HepG2 (cell line): ENCODE data around the gene STK32A. TPM values are rescaled to one million over a fixed set of nuclear protein-coding genes. Genes with fewer than 3 reads are reported as not detected.

Experiments
- ATAC-seq: fragments of 200-7000 bp; cut with Tn5 transposase; 3 replicates; pipeline ENCODE4 v1.9.1; 2020; ENCODE audit warnings: mild to moderate bottlenecking, moderate library complexity
- BruUV-seq: library from RNA; stranded (reverse); fragments of 400-500 nt; replicated peaks from 2 replicates; lab custom pipeline; 2021; lab: Mats Ljungman, UMichigan
- CTCF ChIA-PET: fragments of 300-600 bp; formaldehyde crosslinking; extraction: SDS; loops from one replicate; lab custom pipeline; 2021; ENCODE audit warnings: low total read pairs, inconsistent platforms, low intra/inter-chr PET ratio; lab: Yijun Ruan, JAX
- POLR2A ChIA-PET: fragments of 350-600 bp; sonication (Branson Sonifier 250); formaldehyde crosslinking; loops from one replicate; lab custom pipeline; 2020; ENCODE audit warnings: antibody characterized with exemption, inconsistent platforms; lab: Yijun Ruan, JAX
- DNase-seq: peaks from one replicate; pipeline ENCODE4 v3.0.0-alpha.2; 2015; ENCODE audit warnings: low spot score
- FAIRE-seq: peaks from 3 replicates; lab custom pipeline; 2011; peaks lifted over from hg19 to GRCh38; lab: Jason Lieb, UNC
- H2AFZ ChIP-seq: one replicate; pipeline ENCODE4 v1.6.1; 2011; ENCODE audit warnings: low read length, inconsistent platforms
- H3K27ac ChIP-seq: fragments of 300-600 bp; 3 replicates; pipeline ENCODE4 v1.8.0; 2011; ENCODE audit warnings: mixed run types, mild to moderate bottlenecking, mixed read lengths, low read length, inconsistent platforms; ENCODE audit not compliant: insufficient read depth; ENCODE audit errors: extremely low read length
- H3K27me3 ChIP-seq, 2 experiments: fragments of 200-600 bp in 1 of 2; 2 replicates in 1 of 2; 3 replicates in 1 of 2; pipeline versions ENCODE4 v1.6.0 to v1.8.0; 2011; ENCODE audit warnings: low read length in 2 of 2, mild to moderate bottlenecking in 2 of 2, moderate library complexity in 2 of 2, inconsistent platforms in 1 of 2; ENCODE audit not compliant: insufficient read depth in 2 of 2, control insufficient read depth in 1 of 2
- H3K36me3 ChIP-seq, 2 experiments: fragments of 200-600 bp in 1 of 2; replicated peaks in 1 of 2; 2 replicates in 1 of 2; 3 replicates in 1 of 2; pipeline versions ENCODE4 v1.5.1 to v1.8.0; 2011; ENCODE audit warnings: low read length in 2 of 2, inconsistent platforms in 1 of 2; ENCODE audit not compliant: insufficient read depth in 2 of 2, control insufficient read depth in 1 of 2
- H3K4me1 ChIP-seq: 2 replicates; pipeline ENCODE4 v1.5.1; 2012; ENCODE audit warnings: low read length, inconsistent platforms; ENCODE audit not compliant: insufficient read depth
- H3K4me2 ChIP-seq: 2 replicates; pipeline ENCODE4 v1.6.0; 2011; ENCODE audit warnings: low read depth, low read length, inconsistent platforms
- H3K4me3 ChIP-seq, 3 experiments: fragments of 200-600 bp in 1 of 3; sonication (generic), shearing (Covaris generic) in 1 of 3; replicated peaks in 1 of 3; 2 replicates each; pipeline ENCODE4 v1.5.1; 2011 to 2016; ENCODE audit warnings: low read length in 3 of 3, inconsistent platforms in 2 of 3, low read depth in 2 of 3, mild to moderate bottlenecking in 2 of 3, control low read depth in 1 of 3, mixed read lengths in 1 of 3; ENCODE audit not compliant: insufficient read depth in 1 of 3
- H3K79me2 ChIP-seq: one replicate; pipeline ENCODE4 v1.6.1; 2011; ENCODE audit warnings: low read length, inconsistent platforms; ENCODE audit not compliant: insufficient read depth
- H3K9ac ChIP-seq: 2 replicates; pipeline ENCODE4 v1.6.0; 2011; ENCODE audit warnings: mild to moderate bottlenecking, low read depth, low read length, inconsistent platforms; ENCODE audit not compliant: insufficient read depth
- H3K9me3 ChIP-seq: 2 replicates; pipeline ENCODE4 v1.5.1; 2012; ENCODE audit warnings: mild to moderate bottlenecking, low read length
- H4K20me1 ChIP-seq: 2 replicates; pipeline ENCODE4 v1.6.0; 2011; ENCODE audit warnings: inconsistent platforms, mild to moderate bottlenecking, low read length, moderate library complexity; ENCODE audit not compliant: insufficient read depth
- ATF2 ChIP-seq: sonication (generic); formaldehyde crosslinking; IDR thresholded peaks from 2 replicates; pipeline ENCODE4 v1.4.0; 2020; ENCODE audit warnings: missing genetic modification reagents
- CCDC6 ChIP-seq: sonication (generic); formaldehyde crosslinking; IDR thresholded peaks from 2 replicates; pipeline ENCODE4 v1.8.1; 2022; ENCODE audit warnings: mild to moderate bottlenecking, missing genetic modification reagents, moderate library complexity
- MAFK ChIP-seq, 2 experiments: IDR thresholded peaks in 1 of 2; conservative IDR thresholded peaks in 1 of 2; 2 replicates each; pipeline ENCODE4 v1.6.1; 2011; ENCODE audit warnings: improper control_type of control experiment in 2 of 2, low read length in 2 of 2
- PRPF4 ChIP-seq: fragments of 200-400 bp; formaldehyde crosslinking; IDR thresholded peaks from 2 replicates; pipeline ENCODE4 v1.6.1; 2016; ENCODE audit warnings: low read length, low read depth; ENCODE audit not compliant: poor library complexity, severe bottlenecking
- SRSF9 ChIP-seq: fragments of 200-400 bp; formaldehyde crosslinking; IDR thresholded peaks from 2 replicates; pipeline ENCODE4 v1.6.1; 2018; ENCODE audit warnings: borderline replicate concordance, mild to moderate bottlenecking, low read depth, low read length; ENCODE audit not compliant: insufficient read depth, poor library complexity, severe bottlenecking
- ZMAT3 ChIP-seq: sonication (generic); formaldehyde crosslinking; conservative IDR thresholded peaks from 2 replicates; pipeline ENCODE4 v1.7.0; 2021; ENCODE audit warnings: missing genetic modification reagents
- ZNF547 ChIP-seq: sonication (generic); formaldehyde crosslinking; IDR thresholded peaks from 2 replicates; pipeline ENCODE4 v1.5.1; 2020; ENCODE audit warnings: mild to moderate bottlenecking, missing genetic modification reagents
- ZNF557 ChIP-seq: sonication (generic); formaldehyde crosslinking; IDR thresholded peaks from 2 replicates; pipeline ENCODE4 v1.4.0; 2020; ENCODE audit warnings: missing genetic modification reagents
- ZNF766 ChIP-seq: sonication (generic); formaldehyde crosslinking; IDR thresholded peaks from 2 replicates; pipeline ENCODE4 v1.5.0; 2020; ENCODE audit warnings: missing genetic modification reagents, borderline replicate concordance
- ZSCAN29 ChIP-seq: sonication (generic); formaldehyde crosslinking; conservative IDR thresholded peaks from 2 replicates; pipeline ENCODE4 v1.4.0; 2020; ENCODE audit warnings: mild to moderate bottlenecking, missing genetic modification reagents
- in situ Hi-C: cut with HindIII; loops from 2 replicates; pipeline ENCODE4 v1.10.0; 2017; ENCODE audit warnings: low pct_unique_long_range_greater_than_20kb; ENCODE audit not compliant: extremely low pct_ligation_motif_present
- intact Hi-C: fragments of 100-400 bp; cut with micrococcal nuclease; formaldehyde crosslinking; loops from one replicate; pipeline ENCODE4 v1.10.0; 2022; ENCODE audit not compliant: unreplicated experiment
- polyA plus RNA-seq, 8 experiments: library from polyadenylated mRNA; depleted of rRNA in 3 of 8; stranded (reverse) in 7 of 8; unstranded in 1 of 8; fragments of >200 nt; fragmentation: Illumina TruSeq in 4 of 8; extraction: Trizol in 4 of 8; gene quantifications; 2 replicates each; pipeline versions ENCODE4 v1.2.1 to v1.2.3, GENCODE V29; 2011 to 2016; ENCODE audit warnings: low read depth in 4 of 8, missing spikeins in 1 of 8, mixed read lengths in 1 of 8; ENCODE audit not compliant: insufficient read depth in 1 of 8
- total RNA-seq, 5 experiments: library from RNA; depleted of rRNA; stranded (reverse); fragments of >200 nt; fragmentation: Illumina TruSeq; extraction: Trizol; gene quantifications; 2 replicates each; pipeline ENCODE4 v1.2.3, GENCODE V29; 2016; ENCODE audit warnings: low read depth in 1 of 5
- TF ChIP-seq, protein P1 (sequence below): sonication (generic); formaldehyde crosslinking; IDR thresholded peaks from 2 replicates; pipeline ENCODE4 v1.8.1; 2023; ENCODE audit warnings: mild to moderate bottlenecking, moderate library complexity, missing genetic modification reagents
- TF ChIP-seq, protein P2 (sequence below): sonication (generic); formaldehyde crosslinking; IDR thresholded peaks from 2 replicates; pipeline ENCODE4 v1.4.0; 2020; ENCODE audit warnings: mild to moderate bottlenecking, missing genetic modification reagents

The STK32A gene
- total and polyA plus RNA-seq, 2 of the 13 experiments (the other 11 are each of a cell fraction or from before 2014, with no cell fraction given): not detected

DNA sequence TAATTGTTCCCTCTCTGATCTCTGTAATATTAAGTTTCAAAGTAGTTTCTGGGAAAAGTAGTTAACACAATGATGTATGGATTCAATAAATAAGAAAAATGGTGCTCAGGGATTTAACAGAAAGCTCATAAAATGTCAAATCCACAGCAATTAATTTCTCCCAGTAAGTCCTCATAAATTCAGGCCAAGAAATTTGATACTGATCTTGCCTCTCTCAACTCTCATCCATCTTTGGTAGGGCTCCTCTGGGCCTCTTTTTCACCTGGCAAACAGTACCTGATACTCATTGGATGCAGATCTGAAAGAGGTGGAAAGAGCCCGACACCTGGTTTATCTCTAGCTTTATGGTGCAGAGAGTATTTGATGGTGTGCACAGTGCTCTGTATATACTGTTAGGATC, 106.1 kb downstream of the STK32A start (continued):
- TF ChIP-seq, protein P1, sequence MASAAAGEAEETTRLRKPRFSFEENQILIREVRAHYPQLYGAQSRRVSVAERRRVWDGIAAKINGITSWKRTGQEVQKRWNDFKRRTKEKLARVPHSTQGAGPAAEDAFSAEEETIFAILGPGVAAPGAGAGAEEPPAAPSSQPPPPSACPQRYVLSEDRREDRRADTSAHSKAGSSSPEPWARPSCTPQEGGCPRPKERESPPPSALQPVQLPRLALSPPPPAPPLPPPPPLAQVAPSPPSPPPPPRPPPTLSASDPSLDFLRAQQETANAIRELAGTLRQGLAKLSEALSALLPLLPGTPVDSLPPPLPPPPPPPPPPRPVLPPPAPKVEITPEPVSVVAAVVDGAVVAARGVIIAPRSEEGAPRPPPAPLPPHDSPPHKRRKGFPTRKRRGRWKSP (CRISPR knock-in tag): no peak
- TF ChIP-seq ZMAT3 (CRISPR knock-in tag) (no peak), ZNF766 (CRISPR knock-in tag) (no peak)
- TF ChIP-seq, all 625 proteins: peak for 0

DNA sequence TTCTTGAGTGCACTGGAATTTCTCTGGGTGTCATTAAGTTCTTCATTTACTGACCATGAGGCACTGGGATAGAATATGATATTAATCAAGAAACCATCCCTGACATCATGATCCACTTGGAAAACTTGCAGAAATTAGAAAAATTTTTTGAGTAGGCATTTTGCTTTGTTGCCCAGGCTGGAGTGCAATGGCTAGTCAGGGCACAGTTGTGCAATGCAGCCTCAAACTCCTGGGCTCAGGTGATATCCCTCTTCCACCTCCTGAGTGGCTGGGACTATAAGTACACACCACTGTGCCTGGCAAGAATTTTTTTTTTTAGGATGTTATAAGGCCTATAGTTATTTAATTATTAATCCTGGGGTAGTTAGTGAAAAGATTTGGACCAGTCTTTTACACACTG, 106.5 kb downstream of the STK32A start:
- no peaks in the 10 kb centered on the region for H3K36me3 ChIP-seq
- intact Hi-C loops (no loop called here), in situ Hi-C loops (no loop called here)
- H4K20me1 ChIP-seq: no peaks in the 10 kb centered on the region
- ATAC-seq: no peak
- no peaks in the 10 kb centered on the region for H3K4me1 ChIP-seq
- H2AFZ ChIP-seq: no peak overlapping the region
- no peak for FAIRE-seq
- POLR2A ChIA-PET: no interaction called here
- CTCF ChIA-PET: no interaction called here
- no peak overlapping the region for H3K9ac ChIP-seq
- no peak overlapping the region for H3K4me3 ChIP-seq
- H3K27me3 ChIP-seq: no peaks in the 10 kb centered on the region
- no peaks in the 10 kb centered on the region for H3K79me2 ChIP-seq
- no peak overlapping the region for H3K4me2 ChIP-seq
- no TSS peak for BruUV-seq
- H3K27ac ChIP-seq: no peak overlapping the region
- no peak for DNase-seq
- no peaks in the 10 kb centered on the region for H3K9me3 ChIP-seq
- TF ChIP-seq ATF2 (CRISPR knock-in tag): no peak
- TF ChIP-seq SRSF9: no peak
- no peak for TF ChIP-seq ZNF547 (CRISPR knock-in tag)
- TF ChIP-seq CCDC6 (CRISPR knock-in tag): no peak
- TF ChIP-seq ZSCAN29: no peak
- TF ChIP-seq PRPF4: no peak
- TF ChIP-seq, protein P2, sequence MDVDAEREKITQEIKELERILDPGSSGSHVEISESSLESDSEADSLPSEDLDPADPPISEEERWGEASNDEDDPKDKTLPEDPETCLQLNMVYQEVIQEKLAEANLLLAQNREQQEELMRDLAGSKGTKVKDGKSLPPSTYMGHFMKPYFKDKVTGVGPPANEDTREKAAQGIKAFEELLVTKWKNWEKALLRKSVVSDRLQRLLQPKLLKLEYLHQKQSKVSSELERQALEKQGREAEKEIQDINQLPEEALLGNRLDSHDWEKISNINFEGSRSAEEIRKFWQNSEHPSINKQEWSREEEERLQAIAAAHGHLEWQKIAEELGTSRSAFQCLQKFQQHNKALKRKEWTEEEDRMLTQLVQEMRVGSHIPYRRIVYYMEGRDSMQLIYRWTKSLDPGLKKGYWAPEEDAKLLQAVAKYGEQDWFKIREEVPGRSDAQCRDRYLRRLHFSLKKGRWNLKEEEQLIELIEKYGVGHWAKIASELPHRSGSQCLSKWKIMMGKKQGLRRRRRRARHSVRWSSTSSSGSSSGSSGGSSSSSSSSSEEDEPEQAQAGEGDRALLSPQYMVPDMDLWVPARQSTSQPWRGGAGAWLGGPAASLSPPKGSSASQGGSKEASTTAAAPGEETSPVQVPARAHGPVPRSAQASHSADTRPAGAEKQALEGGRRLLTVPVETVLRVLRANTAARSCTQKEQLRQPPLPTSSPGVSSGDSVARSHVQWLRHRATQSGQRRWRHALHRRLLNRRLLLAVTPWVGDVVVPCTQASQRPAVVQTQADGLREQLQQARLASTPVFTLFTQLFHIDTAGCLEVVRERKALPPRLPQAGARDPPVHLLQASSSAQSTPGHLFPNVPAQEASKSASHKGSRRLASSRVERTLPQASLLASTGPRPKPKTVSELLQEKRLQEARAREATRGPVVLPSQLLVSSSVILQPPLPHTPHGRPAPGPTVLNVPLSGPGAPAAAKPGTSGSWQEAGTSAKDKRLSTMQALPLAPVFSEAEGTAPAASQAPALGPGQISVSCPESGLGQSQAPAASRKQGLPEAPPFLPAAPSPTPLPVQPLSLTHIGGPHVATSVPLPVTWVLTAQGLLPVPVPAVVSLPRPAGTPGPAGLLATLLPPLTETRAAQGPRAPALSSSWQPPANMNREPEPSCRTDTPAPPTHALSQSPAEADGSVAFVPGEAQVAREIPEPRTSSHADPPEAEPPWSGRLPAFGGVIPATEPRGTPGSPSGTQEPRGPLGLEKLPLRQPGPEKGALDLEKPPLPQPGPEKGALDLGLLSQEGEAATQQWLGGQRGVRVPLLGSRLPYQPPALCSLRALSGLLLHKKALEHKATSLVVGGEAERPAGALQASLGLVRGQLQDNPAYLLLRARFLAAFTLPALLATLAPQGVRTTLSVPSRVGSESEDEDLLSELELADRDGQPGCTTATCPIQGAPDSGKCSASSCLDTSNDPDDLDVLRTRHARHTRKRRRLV (CRISPR knock-in tag): no peak
- no peak for TF ChIP-seq MAFK (conservative IDR thresholded peaks at IDR 0.05 in 1 of 2, IDR thresholded peaks at IDR 0.05 in 1 of 2; ENCODE audit: low read length in 2 of 2)
- TF ChIP-seq ZNF557 (CRISPR knock-in tag): no peak
